Measurements from ENCODE around the gene DAZ4.
"Not testable (repeated sequence)": the region's sequence is repeated elsewhere in the genome, so short reads cannot be mapped to it uniquely, and the experiment has no call there.

Gene DAZ4

GRCh38 chrY:24833619-24834018 lies at the start of gene DAZ4:
Gene DAZ4, plus strand, starts transcription at chrY:24833919. Its CDS starts 208 bp downstream, at chrY:24834127.
- H3K4me3 ChIP-seq (ENCODE audit: low read depth, low read length); DNase-seq (ENCODE audit: low read depth): not testable (repeated sequence)

GRCh38 chrY:24813293-24813692 lies 20.4 kb upstream of the DAZ4 start, which contains the start of gene DAZ3:
Gene DAZ3, minus strand, starts transcription at chrY:24813393. Its CDS starts 208 bp downstream, at chrY:24813185.
- H3K4me3 ChIP-seq (ENCODE audit: low read depth, low read length); DNase-seq (ENCODE audit: low read depth): not testable (repeated sequence)

GRCh38 chrY:24821836-24822235 lies 11.9 kb upstream of the DAZ4 start:
- DNase-seq (ENCODE audit: low read depth); H3K4me3 ChIP-seq (ENCODE audit: low read depth, low read length): not testable (repeated sequence)

GRCh38 chrY:24824184-24824879 lies 9.4 kb upstream of the DAZ4 start:
- not testable (repeated sequence) for DNase-seq (ENCODE audit: low read depth)

GRCh38 chrY:24825069-24825468 lies 8.7 kb upstream of the DAZ4 start:
- not testable (repeated sequence) for H3K4me3 ChIP-seq (ENCODE audit: low read depth, low read length); DNase-seq (ENCODE audit: low read depth)

More at GRCh38 chrY:24824184-24824879, 9.4 kb upstream of the DAZ4 start:
- not testable (repeated sequence) for H3K4me3 ChIP-seq (ENCODE audit: low read depth, low read length)

Data from GM12864 (cell line).